Stimulated activated CD4-positive, alpha-beta T cell treated with anti-CD3 and anti-CD28 coated beads, Interleukin-4, amount 100 ng/mL, for 4 hours (primary cell): ENCODE data around the gene USPL1.
A peak's percentile ranks its signal among the peaks of the same experiment; 100 is the strongest.

Source experiments
- DNase-seq, 2 experiments: peaks; one replicate each; pipeline ENCODE4 v3.0.0-alpha.2; 2020

USPL1 gene

GRCh38 chr13:30664689-30665275 is 47.1 kb downstream of the USPL1 start:
- no peak for DNase-seq

GRCh38 chr13:30665638-30666037 is 47.9 kb downstream of the USPL1 start:
- DNase-seq = no peak

GRCh38 chr13:30666113-30666512 is 48.4 kb downstream of the USPL1 start:
- DNase-seq = no peak

GRCh38 chr13:30667014-30667413 is 49.3 kb downstream of the USPL1 start:
- no peak for DNase-seq

- no peak for DNase-seq
These were observed 50.6 kb downstream of the USPL1 start for GRCh38 chr13:30668312-30668711.

GRCh38 chr13:30671271-30671815 is 53.6 kb downstream of the USPL1 start:
- DNase-seq = no peak

GRCh38 chr13:30673669-30674521 is 56.2 kb downstream of the USPL1 start:
- DNase-seq = peak; percentile 84 to 91

- DNase-seq = no peak
These were observed 58.0 kb downstream of the USPL1 start for GRCh38 chr13:30675717-30676116.

- DNase-seq = no peak
These were observed 59.0 kb downstream of the USPL1 start for GRCh38 chr13:30676672-30677071.

GRCh38 chr13:30679483-30680330 is 62.0 kb downstream of the USPL1 start:
- peak in 1 of 2 experiments; percentile 28 for DNase-seq

GRCh38 chr13:30681843-30682242 is 64.1 kb downstream of the USPL1 start:
- no peak for DNase-seq

GRCh38 chr13:30685320-30685859 is 67.7 kb downstream of the USPL1 start:
- no peak for DNase-seq

- no peak for DNase-seq
These were observed 68.3 kb downstream of the USPL1 start for GRCh38 chr13:30685987-30686386.

GRCh38 chr13:30687601-30688000 is 69.9 kb downstream of the USPL1 start:
- DNase-seq = no peak

GRCh38 chr13:30689752-30690151 is 72.0 kb downstream of the USPL1 start:
- DNase-seq = no peak

- DNase-seq = no peak
These were observed 72.8 kb downstream of the USPL1 start for GRCh38 chr13:30690282-30691188.

GRCh38 chr13:30692113-30692512 is 74.4 kb downstream of the USPL1 start:
- DNase-seq = no peak

- DNase-seq = no peak
These were observed 78.8 kb downstream of the USPL1 start for GRCh38 chr13:30696278-30697176.

- DNase-seq = no peak
These were observed 79.6 kb downstream of the USPL1 start for GRCh38 chr13:30697177-30697953.

GRCh38 chr13:30697996-30698401 is 80.3 kb downstream of the USPL1 start:
- DNase-seq = no peak
